IgD-negative memory B cell (primary cell): ENCODE results near the gene KCNH5. TPM values are rescaled to one million over a fixed set of nuclear protein-coding genes. Genes with fewer than 3 reads are reported as not detected.

Source experiments
- H3K27ac Mint-ChIP-seq, 3 donors: one replicate each; pipeline ENCODE4 v1.8.0; 2020 to 2022; ENCODE audit warnings: mild to moderate bottlenecking in 3 of 3, mixed read lengths in 3 of 3, moderate library complexity in 1 of 3
- H3K27me3 Mint-ChIP-seq: one replicate; pipeline ENCODE4 v1.8.0; 2021; ENCODE audit warnings: mixed read lengths
- H3K36me3 Mint-ChIP-seq: one replicate; pipeline ENCODE4 v1.8.0; 2020; ENCODE audit warnings: mild to moderate bottlenecking, mixed read lengths
- H3K4me1 Mint-ChIP-seq, 3 donors: one replicate each; pipeline ENCODE4 v1.8.0; 2020 to 2022; ENCODE audit warnings: mixed read lengths in 3 of 3, mild to moderate bottlenecking in 1 of 3
- H3K4me3 Mint-ChIP-seq, 4 donors: one replicate each; pipeline ENCODE4 v1.8.0; 2020 to 2022; ENCODE audit warnings: mild to moderate bottlenecking in 4 of 4, mixed read lengths in 4 of 4, moderate library complexity in 3 of 4
- H3K9me3 Mint-ChIP-seq, 3 donors: one replicate each; pipeline ENCODE4 v1.8.0; 2020 to 2021; ENCODE audit warnings: mixed read lengths in 3 of 3, mild to moderate bottlenecking in 1 of 3
- polyA plus RNA-seq: library from polyadenylated mRNA; unstranded; fragments of 300-500 nt; fragmentation: Illumina TruSeq; gene quantifications from one replicate; pipeline ENCODE4 v1.2.3, GENCODE V29; 2021

Gene KCNH5
- polyA plus RNA-seq, 1 donor from 2014 or later = not detected

GRCh38 chr14:62943202-62943601, 102.1 kb downstream of the KCNH5 start:
- H3K4me1 Mint-ChIP-seq = no peaks in the 10 kb centered on the region

GRCh38 chr14:62939970-62940369, 105.3 kb downstream of the KCNH5 start:
- Mint-ChIP-seq H3K4me3 (no peak overlapping the region), H3K36me3 (peaks cover 1% of the 10 kb centered on the region), H3K27me3 (peaks cover 1% of the 10 kb centered on the region), H3K4me1 (no peaks in the 10 kb centered on the region), H3K9me3 (peaks cover 0 to 2% (median 1%) of the 10 kb centered on the region in 3 donors), H3K27ac (no peak overlapping the region)

More at GRCh38 chr14:62943202-62943601, 102.1 kb downstream of the KCNH5 start:
- no peak overlapping the region for H3K4me3 Mint-ChIP-seq
- peaks cover 1% of the 10 kb centered on the region for H3K27me3 Mint-ChIP-seq
- peaks cover 0 to 1% (median 0%) of the 10 kb centered on the region in 3 donors for H3K9me3 Mint-ChIP-seq
- H3K36me3 Mint-ChIP-seq = peaks cover 1% of the 10 kb centered on the region
- no peak overlapping the region for H3K27ac Mint-ChIP-seq

- Mint-ChIP-seq H3K27ac (no peak overlapping the region), H3K4me1 (no peaks in the 10 kb centered on the region), H3K9me3 (peaks cover 0 to 2% (median 1%) of the 10 kb centered on the region in 3 donors), H3K4me3 (no peak overlapping the region), H3K36me3 (peaks cover 1% of the 10 kb centered on the region), H3K27me3 (peaks cover 1% of the 10 kb centered on the region)
These were observed 106.5 kb downstream of the KCNH5 start for GRCh38 chr14:62938778-62939177.

- no peaks in the 10 kb centered on the region for H3K36me3 Mint-ChIP-seq
- H3K9me3 Mint-ChIP-seq = peaks cover 0 to 2% (median 0%) of the 10 kb centered on the region in 3 donors
- no peaks in the 10 kb centered on the region for H3K4me1 Mint-ChIP-seq
- no peak overlapping the region for H3K4me3 Mint-ChIP-seq
- no peaks in the 10 kb centered on the region for H3K27me3 Mint-ChIP-seq
- no peak overlapping the region for H3K27ac Mint-ChIP-seq
These were observed 110.8 kb downstream of the KCNH5 start for GRCh38 chr14:62934439-62934838.

- Mint-ChIP-seq H3K4me1 (no peaks in the 10 kb centered on the region), H3K27ac (no peak overlapping the region), H3K4me3 (no peak overlapping the region), H3K36me3 (no peaks in the 10 kb centered on the region), H3K27me3 (no peaks in the 10 kb centered on the region), H3K9me3 (peaks cover 0 to 4% (median 0%) of the 10 kb centered on the region in 3 donors)
These were observed 123.8 kb downstream of the KCNH5 start for GRCh38 chr14:62921466-62921865.

- no peaks in the 10 kb centered on the region for H3K4me1 Mint-ChIP-seq
- H3K27me3 Mint-ChIP-seq = no peaks in the 10 kb centered on the region
- no peaks in the 10 kb centered on the region for H3K36me3 Mint-ChIP-seq
- no peak overlapping the region for H3K4me3 Mint-ChIP-seq
- no peaks in the 10 kb centered on the region for H3K9me3 Mint-ChIP-seq
- H3K27ac Mint-ChIP-seq = no peak overlapping the region
These were observed 128.7 kb downstream of the KCNH5 start for GRCh38 chr14:62916551-62916950.

GRCh38 chr14:62914873-62915272, 130.4 kb downstream of the KCNH5 start:
- Mint-ChIP-seq H3K27me3 (no peaks in the 10 kb centered on the region), H3K4me1 (no peaks in the 10 kb centered on the region), H3K9me3 (no peaks in the 10 kb centered on the region), H3K36me3 (no peaks in the 10 kb centered on the region), H3K27ac (no peak overlapping the region), H3K4me3 (no peak overlapping the region)

GRCh38 chr14:62914025-62914424, 131.2 kb downstream of the KCNH5 start:
- no peaks in the 10 kb centered on the region for H3K27me3 Mint-ChIP-seq
- H3K4me3 Mint-ChIP-seq = no peak overlapping the region
- H3K36me3 Mint-ChIP-seq = no peaks in the 10 kb centered on the region
- H3K4me1 Mint-ChIP-seq = no peaks in the 10 kb centered on the region
- peaks cover 0 to 3% (median 0%) of the 10 kb centered on the region in 3 donors for H3K9me3 Mint-ChIP-seq
- no peak overlapping the region for H3K27ac Mint-ChIP-seq

GRCh38 chr14:62908506-62908905, 136.8 kb downstream of the KCNH5 start:
- Mint-ChIP-seq H3K27ac (no peak overlapping the region), H3K4me1 (no peaks in the 10 kb centered on the region), H3K4me3 (no peak overlapping the region), H3K9me3 (peaks cover 0 to 6% (median 2%) of the 10 kb centered on the region in 3 donors), H3K36me3 (no peaks in the 10 kb centered on the region), H3K27me3 (no peaks in the 10 kb centered on the region)

- Mint-ChIP-seq H3K4me1 (no peaks in the 10 kb centered on the region), H3K36me3 (no peaks in the 10 kb centered on the region), H3K27ac (no peak overlapping the region)
These were observed 139.7 kb downstream of the KCNH5 start for GRCh38 chr14:62905566-62905965.

GRCh38 chr14:62897771-62898170, 147.5 kb downstream of the KCNH5 start:
- Mint-ChIP-seq H3K4me3 (no peak overlapping the region), H3K27me3 (no peaks in the 10 kb centered on the region), H3K27ac (no peak overlapping the region), H3K36me3 (no peaks in the 10 kb centered on the region), H3K4me1 (no peaks in the 10 kb centered on the region), H3K9me3 (peaks cover 0 to 4% (median 4%) of the 10 kb centered on the region in 3 donors)

More at GRCh38 chr14:62905566-62905965, 139.7 kb downstream of the KCNH5 start:
- Mint-ChIP-seq H3K27me3 (peaks cover 1% of the 10 kb centered on the region), H3K9me3 (peaks cover 0 to 9% (median 6%) of the 10 kb centered on the region in 3 donors), H3K4me3 (no peak overlapping the region)

GRCh38 chr14:62896932-62897456, 148.3 kb downstream of the KCNH5 start:
- no peaks in the 10 kb centered on the region for H3K27me3 Mint-ChIP-seq
- H3K4me3 Mint-ChIP-seq = no peak overlapping the region
- no peaks in the 10 kb centered on the region for H3K36me3 Mint-ChIP-seq
- H3K4me1 Mint-ChIP-seq = no peaks in the 10 kb centered on the region
- peaks cover 0 to 4% (median 4%) of the 10 kb centered on the region in 3 donors for H3K9me3 Mint-ChIP-seq
- H3K27ac Mint-ChIP-seq = no peak overlapping the region

- Mint-ChIP-seq H3K9me3 (peaks cover 0 to 8% (median 0%) of the 10 kb centered on the region in 3 donors), H3K36me3 (no peaks in the 10 kb centered on the region), H3K4me3 (no peak overlapping the region), H3K27ac (no peak overlapping the region), H3K4me1 (no peaks in the 10 kb centered on the region), H3K27me3 (no peaks in the 10 kb centered on the region)
These were observed 150.5 kb downstream of the KCNH5 start for GRCh38 chr14:62894736-62895135.

GRCh38 chr14:62889364-62889763, 155.9 kb downstream of the KCNH5 start:
- no peak overlapping the region for H3K27ac Mint-ChIP-seq
- no peaks in the 10 kb centered on the region for H3K36me3 Mint-ChIP-seq
- H3K9me3 Mint-ChIP-seq = peaks cover 0 to 8% (median 0%) of the 10 kb centered on the region in 3 donors
- H3K4me1 Mint-ChIP-seq = no peaks in the 10 kb centered on the region
- H3K4me3 Mint-ChIP-seq = no peak overlapping the region
- H3K27me3 Mint-ChIP-seq = no peaks in the 10 kb centered on the region

GRCh38 chr14:62886461-62886860, 158.8 kb downstream of the KCNH5 start:
- peaks cover 0 to 6% (median 0%) of the 10 kb centered on the region in 3 donors for H3K9me3 Mint-ChIP-seq
- H3K4me1 Mint-ChIP-seq = no peaks in the 10 kb centered on the region
- H3K36me3 Mint-ChIP-seq = no peaks in the 10 kb centered on the region
- no peak overlapping the region for H3K4me3 Mint-ChIP-seq
- no peak overlapping the region for H3K27ac Mint-ChIP-seq
- H3K27me3 Mint-ChIP-seq = no peaks in the 10 kb centered on the region

- Mint-ChIP-seq H3K27me3 (no peaks in the 10 kb centered on the region), H3K9me3 (no peaks in the 10 kb centered on the region), H3K27ac (no peak overlapping the region), H3K4me3 (no peak overlapping the region), H3K36me3 (no peaks in the 10 kb centered on the region), H3K4me1 (no peaks in the 10 kb centered on the region)
These were observed 159.8 kb downstream of the KCNH5 start for GRCh38 chr14:62885451-62885850.
